Fibroblast of lung (primary cell): ENCODE measurements around the gene VEPH1. TPM values are rescaled to one million over a fixed set of nuclear protein-coding genes. Genes with fewer than 3 reads are reported as not detected.

ENCODE experiments used
- DNase-seq, 2 donors: peaks; one replicate each; pipeline versions ENCODE4 v3.0.0 to v3.0.0-alpha.2; 2010; ENCODE audit warnings: low read depth in 2 of 2
- H2AFZ ChIP-seq: 2 replicates; pipeline ENCODE4 v1.5.1; 2012; ENCODE audit warnings: low read length, control low read depth, inconsistent platforms
- H3K27ac ChIP-seq: 2 replicates; pipeline ENCODE4 v1.5.1; 2011; ENCODE audit warnings: low read length, control low read depth; ENCODE audit not compliant: insufficient read depth
- H3K27me3 ChIP-seq: 2 replicates; pipeline ENCODE4 v1.5.1; 2011; ENCODE audit warnings: mild to moderate bottlenecking, low read length; ENCODE audit not compliant: control insufficient read depth, insufficient read depth
- H3K36me3 ChIP-seq: 2 replicates; pipeline ENCODE4 v1.5.1; 2011; ENCODE audit warnings: low read length; ENCODE audit not compliant: control insufficient read depth, insufficient read depth
- H3K4me1 ChIP-seq: 2 replicates; pipeline ENCODE4 v1.5.1; 2011; ENCODE audit warnings: low read length; ENCODE audit not compliant: control insufficient read depth, insufficient read depth; ENCODE audit errors: extremely low read depth
- H3K4me2 ChIP-seq: 2 replicates; pipeline ENCODE4 v1.5.1; 2011; ENCODE audit warnings: low read length, control low read depth; ENCODE audit not compliant: insufficient read depth; ENCODE audit errors: extremely low read depth
- H3K4me3 ChIP-seq, 4 experiments: fragments of 200-600 bp in 1 of 4; sonication (generic) in 1 of 4; replicated peaks in 1 of 4; 2 replicates each; pipeline ENCODE4 v1.5.1; 2011 to 2016; ENCODE audit warnings: low read length in 4 of 4, low read depth in 3 of 4, mild to moderate bottlenecking in 3 of 4, control low read depth in 2 of 4, inconsistent platforms in 1 of 4, mixed read lengths in 1 of 4; ENCODE audit not compliant: insufficient read depth in 1 of 4; ENCODE audit errors: control extremely low read depth in 1 of 4
- H3K79me2 ChIP-seq: 2 replicates; pipeline ENCODE4 v1.5.1; 2012; ENCODE audit warnings: mild to moderate bottlenecking, low read length, inconsistent platforms; ENCODE audit not compliant: control insufficient read depth, insufficient read depth
- H3K9ac ChIP-seq: 2 replicates; pipeline ENCODE4 v1.5.1; 2011; ENCODE audit warnings: mild to moderate bottlenecking, low read length, control low read depth; ENCODE audit not compliant: insufficient read depth
- H3K9me3 ChIP-seq: 2 replicates; pipeline ENCODE4 v1.5.1; 2012; ENCODE audit warnings: low read depth, low read length; ENCODE audit not compliant: control insufficient read depth, insufficient read depth
- H4K20me1 ChIP-seq: 2 replicates; pipeline ENCODE4 v1.5.1; 2011; ENCODE audit warnings: low read length; ENCODE audit not compliant: control insufficient read depth, insufficient read depth; ENCODE audit errors: extremely low read depth
- CTCF ChIP-seq, 2 donors: IDR thresholded peaks in 1 of 2; conservative IDR thresholded peaks in 1 of 2; 1 replicate in 1 of 2; 2 replicates in 1 of 2; pipeline ENCODE4 v1.5.1; 2011 to 2012; ENCODE audit warnings: low read length in 2 of 2, control low read depth in 1 of 2, inconsistent platforms in 1 of 2, low read depth in 1 of 2, mild to moderate bottlenecking in 1 of 2
- EZH2 ChIP-seq: IDR thresholded peaks from 2 replicates; pipeline ENCODE4 v1.5.1; 2012; ENCODE audit warnings: low read length, control low read depth, mild to moderate bottlenecking; ENCODE audit errors: missing control alignments
- polyA plus RNA-seq, 2 donors: library from polyadenylated mRNA; depleted of rRNA in 1 of 2; stranded (reverse) in 1 of 2; unstranded in 1 of 2; fragments of >200 nt; gene quantifications; 2 replicates each; pipeline ENCODE4 v1.2.1, GENCODE V29; 2011 to 2012; ENCODE audit warnings: missing spikeins in 1 of 2
- total RNA-seq: library from RNA; depleted of rRNA; stranded (reverse); fragments of >200 nt; gene quantifications from 2 replicates; pipeline ENCODE4 v1.2.1, GENCODE V29; 2014

VEPH1 gene
- total and polyA plus RNA-seq, 2 donors (not counting 1 experiment from before 2014, with no cell fraction given): 13.1 to 34.7 TPM

- no peak for DNase-seq
- no peaks in the 10 kb centered on the region for H3K27me3 ChIP-seq
- H4K20me1 ChIP-seq: no peaks in the 10 kb centered on the region
- H3K4me3 ChIP-seq: no peak overlapping the region
- no peaks in the 10 kb centered on the region for H3K79me2 ChIP-seq
- H3K9ac ChIP-seq: no peak overlapping the region
- H3K27ac ChIP-seq: no peak overlapping the region
- no peak overlapping the region for H2AFZ ChIP-seq
- no peaks in the 10 kb centered on the region for H3K36me3 ChIP-seq
- H3K4me2 ChIP-seq: no peak overlapping the region
- H3K9me3 ChIP-seq: no peaks in the 10 kb centered on the region
- TF ChIP-seq CTCF (conservative IDR thresholded peaks at IDR 0.05 in 1 of 2, IDR thresholded peaks at IDR 0.05 in 1 of 2; ENCODE audit: low read depth in 1 of 2, low read length in 2 of 2) (no peak), EZH2 (no peak)
- no peaks in the 10 kb centered on the region for H3K4me1 ChIP-seq
Observed at GRCh38 chr3:157225001-157225400, 278.2 kb downstream of the VEPH1 start.

- Histone ChIP-seq H3K4me2 (no peak overlapping the region), H3K9me3 (no peaks in the 10 kb centered on the region), H3K36me3 (no peaks in the 10 kb centered on the region), H3K79me2 (no peaks in the 10 kb centered on the region), H3K27me3 (no peaks in the 10 kb centered on the region), H3K4me3 (no peak overlapping the region), H4K20me1 (no peaks in the 10 kb centered on the region), H3K9ac (no peak overlapping the region), H2AFZ (no peak overlapping the region), H3K4me1 (no peaks in the 10 kb centered on the region), H3K27ac (no peak overlapping the region)
- TF ChIP-seq CTCF (conservative IDR thresholded peaks at IDR 0.05 in 1 of 2, IDR thresholded peaks at IDR 0.05 in 1 of 2; ENCODE audit: low read depth in 1 of 2, low read length in 2 of 2) (no peak), EZH2 (no peak)
- no peak for DNase-seq
Observed at GRCh38 chr3:157220883-157221282, 282.3 kb downstream of the VEPH1 start.

GRCh38 chr3:157220211-157220610, 283.0 kb downstream of the VEPH1 start:
- Histone ChIP-seq H3K27ac (no peak overlapping the region), H3K36me3 (no peaks in the 10 kb centered on the region), H3K9ac (no peak overlapping the region), H4K20me1 (no peaks in the 10 kb centered on the region), H3K4me2 (no peak overlapping the region), H3K27me3 (no peaks in the 10 kb centered on the region), H3K79me2 (no peaks in the 10 kb centered on the region), H3K9me3 (no peaks in the 10 kb centered on the region), H2AFZ (no peak overlapping the region), H3K4me3 (no peak overlapping the region), H3K4me1 (no peaks in the 10 kb centered on the region)
- no peak for DNase-seq
- no peak for TF ChIP-seq CTCF (conservative IDR thresholded peaks at IDR 0.05 in 1 of 2, IDR thresholded peaks at IDR 0.05 in 1 of 2; ENCODE audit: low read depth in 1 of 2, low read length in 2 of 2)
- no peak for TF ChIP-seq EZH2
